GM19468 (cell line): ENCODE data around the gene PTPRS.

ENCODE experiments used
- ATAC-seq: cut with Tn5 transposase; IDR thresholded peaks from one replicate; pipeline ENCODE4 v1.9.1; 2021; ENCODE audit warnings: mild to moderate bottlenecking, moderate library complexity, moderate number of reproducible peaks; ENCODE audit not compliant: unreplicated experiment; ENCODE audit errors: extremely low read depth

The PTPRS gene

DNA sequence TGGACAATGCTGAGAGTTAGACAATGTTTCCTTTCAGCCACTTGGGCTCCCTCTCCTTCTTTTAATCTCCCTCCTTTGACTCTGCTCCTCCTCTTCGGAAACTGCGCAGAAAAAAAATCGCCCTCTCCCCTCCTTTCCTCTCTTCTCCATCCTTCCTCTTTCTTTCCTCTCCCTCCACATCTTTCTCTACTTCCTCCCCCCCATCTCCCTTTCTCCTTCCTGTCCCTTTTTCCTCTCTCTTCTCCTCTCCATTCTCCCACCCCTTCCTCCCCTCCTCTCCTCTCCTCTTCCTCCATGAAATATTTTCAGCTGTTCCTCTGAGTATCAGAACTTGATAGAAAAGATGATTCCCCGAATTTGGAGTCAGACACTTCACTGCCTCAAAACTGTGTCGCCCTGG is 15.1 kb upstream of the PTPRS start:
- no peak for ATAC-seq

DNA sequence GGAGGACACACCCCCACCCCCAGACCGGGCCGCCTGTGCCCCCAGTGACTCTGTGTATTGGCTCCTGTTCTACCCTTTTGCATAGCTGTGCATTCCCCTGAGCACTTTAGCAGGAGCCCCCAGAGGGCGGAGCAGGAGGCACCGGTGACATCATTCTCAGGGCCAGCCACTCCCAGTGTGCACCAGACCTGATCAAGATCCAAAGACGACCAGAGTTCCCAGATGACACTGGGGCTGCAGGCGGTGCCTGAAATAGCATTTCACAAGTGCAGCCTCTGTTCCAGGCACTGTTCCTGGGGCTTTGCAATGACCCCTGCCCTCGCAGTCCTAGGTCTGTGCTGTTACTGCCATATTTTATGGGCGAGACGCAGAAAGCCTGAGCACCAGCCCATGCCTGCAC is 14.5 kb upstream of the PTPRS start:
- ATAC-seq, result no peak

GRCh38 chr19:5354403-5354802 is 13.8 kb upstream of the PTPRS start:
- no peak for ATAC-seq

GRCh38 chr19:5352229-5352763 is 11.7 kb upstream of the PTPRS start:
- no peak for ATAC-seq

- no peak for ATAC-seq
These were observed 11.2 kb upstream of the PTPRS start for GRCh38 chr19:5351731-5352228.

GRCh38 chr19:5349041-5349440 is 8.4 kb upstream of the PTPRS start:
- no peak for ATAC-seq

DNA sequence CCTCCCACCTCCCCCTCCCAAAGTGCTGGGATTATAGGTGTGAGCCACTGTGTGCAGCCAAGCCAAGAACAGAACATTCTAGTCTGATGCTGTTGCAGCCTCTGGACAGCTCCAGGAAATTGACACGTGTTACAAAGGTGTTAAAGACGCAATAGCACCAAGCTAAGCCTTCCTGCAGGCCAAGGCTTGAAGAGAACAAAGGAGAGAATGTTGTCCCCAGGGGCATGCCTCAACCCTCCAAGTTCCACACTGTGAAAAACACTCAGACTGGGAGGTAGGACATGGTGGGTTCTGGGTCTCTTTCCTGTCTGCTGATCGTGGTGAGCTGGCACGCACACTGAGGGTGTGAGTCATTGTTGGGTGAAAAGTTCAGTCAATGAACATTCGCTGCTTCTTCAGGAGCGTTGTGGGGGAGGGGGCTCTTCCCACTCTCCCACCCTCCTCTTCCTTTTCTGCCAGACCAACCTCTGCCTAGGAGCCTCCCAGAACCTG is 5.3 kb upstream of the PTPRS start:
- no peak for ATAC-seq

GRCh38 chr19:5343848-5344247 is 3.2 kb upstream of the PTPRS start:
- ATAC-seq, result no peak

GRCh38 chr19:5342573-5343201 is 2.1 kb upstream of the PTPRS start:
- ATAC-seq, result no peak

DNA sequence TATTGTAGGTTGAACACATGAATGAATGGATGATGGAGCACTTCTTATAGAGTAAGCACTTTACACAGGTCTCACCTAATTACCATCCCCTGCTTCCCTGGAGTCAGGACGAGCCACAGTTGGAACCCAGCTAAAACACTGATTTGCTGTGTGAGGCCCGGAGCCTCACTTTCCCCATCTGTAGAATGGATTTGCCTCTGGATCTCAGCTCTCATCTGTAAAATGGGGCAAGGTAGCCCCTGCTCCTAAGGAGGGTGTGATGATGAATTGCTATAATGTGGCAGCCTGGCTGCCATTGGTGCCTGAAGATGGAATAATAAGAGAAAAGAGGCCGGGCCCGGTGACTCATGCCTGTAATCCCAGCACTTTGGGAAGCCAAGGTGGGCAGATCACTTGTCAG is 1.4 kb upstream of the PTPRS start:
- ATAC-seq, result no peak

- ATAC-seq, result no peak
These were observed 822 bp upstream of the PTPRS start for GRCh38 chr19:5341448-5341820.

GRCh38 chr19:5339950-5340636 is 519 bp downstream of the PTPRS start:
- ATAC-seq, result no peak

DNA sequence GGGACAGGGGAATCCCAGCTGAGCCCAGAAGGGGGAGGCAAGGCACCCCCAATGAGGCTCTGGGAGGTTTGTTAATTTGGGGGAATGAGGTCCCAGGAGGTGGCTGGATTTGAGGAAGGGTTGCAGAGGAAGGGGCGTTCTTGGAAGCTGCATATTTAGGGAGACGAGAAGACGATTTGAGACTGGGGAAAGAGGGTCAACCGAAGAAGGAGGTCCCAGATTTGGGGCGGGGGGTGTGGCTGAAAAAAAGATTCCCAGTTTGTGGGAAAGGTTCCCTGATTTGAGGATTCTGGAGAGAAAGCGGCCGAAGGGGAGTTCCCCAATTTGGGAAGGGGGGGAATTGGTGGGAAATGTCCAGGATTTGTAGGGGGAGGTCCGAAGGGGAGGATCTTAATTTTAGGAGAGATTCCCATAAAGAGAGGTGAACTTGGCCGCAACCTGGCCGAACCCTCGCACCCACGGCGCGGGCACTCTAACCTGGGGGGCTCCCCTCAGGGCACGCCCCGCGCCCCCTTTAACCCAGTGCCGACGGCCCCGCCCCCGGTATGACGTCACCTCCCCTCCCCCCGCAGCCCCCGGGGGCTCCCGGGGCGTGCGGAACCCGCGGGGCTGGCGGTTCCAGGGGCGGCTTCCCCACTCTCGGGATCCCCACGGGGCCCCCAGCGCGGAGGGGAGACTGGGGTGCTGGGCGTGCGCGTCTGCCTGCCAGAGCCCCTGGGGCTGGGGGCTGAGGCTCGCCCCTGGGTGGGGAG is 1.2 kb downstream of the PTPRS start:
- no peak for ATAC-seq

GRCh38 chr19:5338656-5339197 is 1.9 kb downstream of the PTPRS start:
- ATAC-seq, result no peak

- ATAC-seq, result no peak
These were observed 2.6 kb downstream of the PTPRS start for GRCh38 chr19:5337708-5338655.

DNA sequence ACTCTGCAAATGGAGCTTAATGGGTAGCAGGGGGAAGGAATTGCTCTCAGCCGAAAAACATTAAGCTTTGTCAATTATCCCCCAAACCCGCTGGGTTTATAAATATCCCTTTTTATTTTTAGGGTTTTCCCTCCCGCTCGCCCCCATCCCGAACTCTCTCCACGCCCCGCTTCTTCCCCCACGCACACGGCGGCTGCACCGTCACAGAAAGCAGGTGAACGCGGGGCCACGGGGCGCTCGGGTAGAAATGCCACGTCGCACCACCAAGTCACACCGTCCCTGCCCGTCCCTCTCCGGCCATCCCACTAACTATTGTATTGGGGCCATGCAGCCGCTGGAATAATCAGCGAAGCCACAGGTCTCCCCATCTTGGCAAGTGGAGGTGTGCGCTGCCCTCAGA is 3.5 kb downstream of the PTPRS start:
- ATAC-seq, result no peak

DNA sequence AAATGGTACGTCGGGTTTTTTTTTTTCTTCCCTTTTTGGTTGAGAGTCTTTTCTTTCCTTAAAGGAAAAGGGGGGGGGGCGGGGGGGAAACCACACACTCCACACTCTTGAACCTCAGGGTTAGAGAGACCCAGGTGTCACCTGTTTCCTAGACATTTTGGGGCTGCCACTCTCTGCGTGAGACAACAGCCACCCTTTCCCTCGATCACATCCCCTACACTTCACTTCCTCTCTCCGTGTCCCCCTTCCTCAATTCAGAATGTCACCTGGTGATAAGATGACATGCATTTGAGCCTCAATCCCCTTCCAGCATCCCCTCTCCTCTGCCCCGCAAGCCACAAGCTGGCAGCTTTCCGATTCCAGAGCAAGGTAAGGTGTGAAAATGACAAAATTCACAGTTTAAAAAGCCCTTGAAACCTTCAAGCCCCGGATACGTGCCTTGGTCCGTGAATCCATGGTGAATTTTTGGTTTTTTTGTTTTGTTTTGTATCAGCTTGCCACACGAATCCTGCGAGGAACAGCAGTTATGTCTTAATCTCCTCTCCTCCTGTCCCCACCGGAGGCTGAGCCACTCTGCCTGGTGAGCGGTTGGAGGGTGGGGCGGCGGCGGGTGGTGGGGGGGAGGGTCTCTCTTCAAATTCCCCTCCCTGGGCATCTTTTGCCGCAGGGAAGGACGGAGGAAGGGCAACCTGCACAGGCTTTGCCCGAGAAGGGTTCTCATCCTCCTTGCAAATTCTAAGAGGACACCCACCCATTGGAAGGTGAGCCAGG is 4.2 kb downstream of the PTPRS start:
- no peak for ATAC-seq

GRCh38 chr19:5335593-5335992 is 5.0 kb downstream of the PTPRS start:
- no peak for ATAC-seq
